NCI-H82 (cell line): ENCODE measurements around the gene MVP.
"Not testable (repeated sequence)": the region's sequence is repeated elsewhere in the genome, so short reads cannot be mapped to it uniquely, and the experiment has no call there.

Experiments
- DNase-seq: peaks from one replicate; lab custom pipeline; 2025; lab: John Stamatoyannopoulos, UW

The MVP gene

GRCh38 chr16:29820271-29820701 is at the start of gene MVP:
Gene MVP, plus strand, starts transcription at chr16:29820462. Its CDS starts 10,088 bp downstream, at chr16:29830550.
- DNase-seq, result peak; percentile 78

DNA sequence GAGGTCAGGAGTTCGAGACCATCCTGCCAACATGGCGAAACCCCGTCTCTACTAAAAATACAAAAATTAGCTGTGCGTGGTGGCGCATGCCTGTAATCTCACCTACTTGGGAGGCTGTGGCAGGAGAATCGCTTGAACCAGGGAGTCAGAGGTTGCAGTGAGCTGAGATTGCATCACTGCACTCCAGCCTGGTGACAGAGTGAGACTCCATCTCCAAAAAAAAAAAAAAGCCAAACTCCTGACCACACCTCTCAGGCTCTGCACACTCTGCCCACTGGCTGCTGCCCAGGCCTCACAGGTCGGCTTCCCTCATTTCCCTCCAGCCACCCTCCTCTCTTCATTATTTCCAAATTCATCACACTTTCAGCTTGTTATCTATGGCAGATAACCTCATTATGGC is 47.9 kb upstream of the MVP start:
- not testable (repeated sequence) for DNase-seq

DNA sequence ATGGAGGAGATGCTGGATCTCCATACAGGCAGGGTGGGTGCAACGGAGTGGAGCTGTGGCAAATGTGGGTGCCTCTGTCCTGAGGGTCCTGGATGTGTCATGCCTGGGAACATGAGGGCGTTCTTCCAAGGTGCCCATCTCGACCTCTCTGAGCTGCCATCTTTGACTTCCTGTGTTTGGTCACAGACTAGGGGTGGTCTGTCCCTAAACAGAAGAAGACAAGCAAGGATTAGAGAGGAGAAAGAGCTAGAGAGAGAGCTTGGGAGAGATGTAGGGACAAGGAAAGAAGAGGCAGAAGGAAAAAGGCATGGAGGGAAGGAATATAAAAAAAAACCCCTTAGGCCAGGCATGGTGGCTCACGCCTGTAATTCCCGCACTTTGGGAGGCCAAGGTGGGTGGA is 45.5 kb upstream of the MVP start:
- no peak for DNase-seq

- no peak for DNase-seq
These were observed 44.4 kb upstream of the MVP start for GRCh38 chr16:29775742-29776408.

- DNase-seq, result no peak
These were observed 42.5 kb upstream of the MVP start, which contains the start of gene ZG16 for GRCh38 chr16:29777576-29778350. Gene ZG16, plus strand, starts transcription at chr16:29778256. Its CDS starts 1,011 bp downstream, at chr16:29779267.

DNA sequence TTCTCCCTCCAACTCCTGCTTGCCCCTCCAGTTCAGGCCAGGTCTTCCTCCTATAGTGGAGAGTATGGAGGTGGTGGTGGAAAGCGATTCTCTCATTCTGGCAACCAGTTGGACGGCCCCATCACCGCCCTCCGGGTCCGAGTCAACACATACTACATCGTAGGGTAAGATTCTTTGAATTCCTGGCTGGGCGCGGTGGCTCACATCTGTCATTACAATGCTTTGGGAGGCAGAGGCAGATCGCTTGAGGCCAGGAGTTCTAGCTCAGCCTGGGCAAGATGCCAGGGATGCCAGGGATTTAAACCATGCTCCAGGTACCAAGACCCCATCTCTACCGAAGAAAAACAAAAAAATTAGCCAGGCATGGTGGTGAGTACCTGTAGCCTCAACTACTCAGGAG is 40.8 kb upstream of the MVP start:
- no peak for DNase-seq

- not testable (repeated sequence) for DNase-seq
These were observed 36.9 kb upstream of the MVP start for GRCh38 chr16:29783094-29783953.

- no peak for DNase-seq
These were observed 36.1 kb upstream of the MVP start for GRCh38 chr16:29784157-29784556.

- DNase-seq, result no peak
These were observed 35.3 kb upstream of the MVP start for GRCh38 chr16:29784901-29785500.

- DNase-seq, result not testable (repeated sequence)
These were observed 33.1 kb upstream of the MVP start for GRCh38 chr16:29787155-29787554.

DNA sequence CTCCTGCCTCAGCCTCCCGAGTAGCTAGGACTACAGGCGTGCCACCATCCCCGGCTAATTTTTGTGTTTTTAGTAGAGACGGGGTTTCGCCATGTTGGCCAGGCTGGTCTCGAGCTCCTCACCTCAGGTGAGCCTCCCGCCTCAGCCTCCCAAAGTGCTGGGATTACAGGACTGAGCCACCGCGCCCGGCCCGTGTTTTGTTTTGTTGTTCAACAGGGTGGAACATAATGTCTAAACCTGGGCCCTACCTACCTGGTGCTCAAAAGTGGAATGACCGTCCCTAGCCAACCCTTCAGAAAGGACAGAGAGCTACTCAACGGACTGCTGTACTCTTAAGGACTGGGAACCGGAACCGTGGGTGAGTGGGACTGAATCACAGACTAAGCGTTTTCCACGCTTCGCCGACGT is 30.5 kb upstream of the MVP start:
- DNase-seq, result no peak

GRCh38 chr16:29790183-29790948 is 29.9 kb upstream of the MVP start, which contains the start of gene KIF22:
Gene KIF22, plus strand, starts transcription at chr16:29790751. Its CDS starts 9 bp downstream, at chr16:29790760.
- peak; percentile 99 for DNase-seq

DNA sequence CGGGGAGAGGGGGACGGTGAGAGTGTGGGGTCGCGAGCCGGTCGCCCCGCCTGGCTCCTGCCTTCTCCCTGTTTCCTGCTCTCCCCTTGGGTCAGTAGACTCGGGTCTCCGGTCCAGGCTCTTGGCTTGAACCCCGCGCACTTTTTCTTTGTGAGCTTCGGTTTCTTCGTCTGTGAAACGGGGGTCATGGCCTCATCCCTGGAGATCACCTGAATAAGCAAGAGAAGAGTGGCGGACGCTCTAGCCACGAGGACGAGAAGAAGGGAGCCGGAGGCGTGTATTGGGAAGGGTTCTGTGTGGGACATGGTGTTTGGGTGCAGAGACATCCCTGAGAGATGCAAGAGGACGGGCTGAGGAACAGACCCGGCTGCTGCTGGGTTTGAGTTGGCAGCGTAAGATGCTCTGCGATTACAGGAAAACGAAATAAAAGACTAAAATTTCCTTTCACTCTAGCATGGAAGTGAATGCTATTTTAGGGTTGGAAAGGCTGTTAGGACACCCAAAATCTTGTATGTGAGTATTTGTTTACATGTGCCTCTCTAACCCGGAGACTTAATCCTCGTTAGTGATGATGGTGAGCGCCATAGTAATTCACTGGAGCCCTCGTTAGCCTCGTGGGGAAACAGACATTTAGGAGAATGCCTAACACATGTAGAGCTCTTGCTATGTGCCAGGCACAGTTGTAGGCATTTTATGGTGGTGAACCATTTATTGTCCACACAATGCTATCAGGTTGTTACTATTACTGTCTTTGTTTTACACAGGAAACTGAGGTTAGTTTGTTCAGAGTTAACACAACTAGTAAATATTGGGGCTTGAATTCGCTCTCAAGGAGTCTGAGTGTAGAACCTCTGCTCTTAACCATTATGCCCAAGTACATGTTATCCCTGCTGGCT is 29.1 kb upstream of the MVP start:
- DNase-seq, result peak; percentile 50

GRCh38 chr16:29791845-29792807 is 28.1 kb upstream of the MVP start:
- DNase-seq, result no peak

GRCh38 chr16:29793153-29793552 is 27.1 kb upstream of the MVP start:
- not testable (repeated sequence) for DNase-seq

- no peak for DNase-seq
These were observed 26.0 kb upstream of the MVP start for GRCh38 chr16:29794231-29794710.

GRCh38 chr16:29802416-29802935 is 17.8 kb upstream of the MVP start:
- no peak for DNase-seq

- peak; percentile 27 for DNase-seq
These were observed 16.2 kb upstream of the MVP start for GRCh38 chr16:29804020-29804419.
